Glutamatergic neuron (in vitro differentiated cells): ENCODE measurements around the gene ANKH. TPM values are rescaled to one million over a fixed set of nuclear protein-coding genes. Genes with fewer than 3 reads are reported as not detected.

ENCODE experiments used
- DNase-seq: peaks from one replicate; pipeline ENCODE4 v3.0.0; 2022
- H3K27ac Mint-ChIP-seq: one replicate; pipeline ENCODE4 v1.8.0; 2020; ENCODE audit warnings: mild to moderate bottlenecking, mixed read lengths, inconsistent platforms; ENCODE audit not compliant: unreplicated experiment
- H3K27me3 Mint-ChIP-seq: one replicate; pipeline ENCODE4 v1.8.0; 2020; ENCODE audit warnings: mild to moderate bottlenecking, moderate library complexity, mixed read lengths, inconsistent platforms; ENCODE audit not compliant: unreplicated experiment
- H3K36me3 Mint-ChIP-seq: one replicate; pipeline ENCODE4 v1.8.0; 2020; ENCODE audit warnings: mild to moderate bottlenecking, mixed read lengths, inconsistent platforms; ENCODE audit not compliant: unreplicated experiment
- H3K4me1 Mint-ChIP-seq: one replicate; pipeline ENCODE4 v1.8.0; 2020; ENCODE audit warnings: mild to moderate bottlenecking, low read depth, mixed read lengths, inconsistent platforms; ENCODE audit not compliant: unreplicated experiment
- H3K4me3 Mint-ChIP-seq: one replicate; pipeline ENCODE4 v1.8.0; 2020; ENCODE audit warnings: mild to moderate bottlenecking, mixed read lengths, inconsistent platforms; ENCODE audit not compliant: unreplicated experiment
- H3K9me3 Mint-ChIP-seq: one replicate; pipeline ENCODE4 v1.8.0; 2020; ENCODE audit warnings: mild to moderate bottlenecking, moderate library complexity, mixed read lengths, inconsistent platforms; ENCODE audit not compliant: unreplicated experiment
- total RNA-seq: library from RNA; stranded (reverse); fragmentation: NEBNext Ultra II Directional; extraction: Animal tissue kit (Norgen Biotek cat#: 25700); gene quantifications from one replicate; pipeline ENCODE4 v1.2.1, GENCODE V29; 2021; ENCODE audit not compliant: unreplicated experiment
- TF ChIP-seq, protein P1 (sequence below): fragments of 200-600 bp; sonication (generic); IDR thresholded peaks from one replicate; pipeline ENCODE4 v1.5.0; 2021; ENCODE audit not compliant: partially characterized antibody, unreplicated experiment

Gene ANKH
- total RNA-seq, 1 donor from 2014 or later: 83.3 TPM

DNA sequence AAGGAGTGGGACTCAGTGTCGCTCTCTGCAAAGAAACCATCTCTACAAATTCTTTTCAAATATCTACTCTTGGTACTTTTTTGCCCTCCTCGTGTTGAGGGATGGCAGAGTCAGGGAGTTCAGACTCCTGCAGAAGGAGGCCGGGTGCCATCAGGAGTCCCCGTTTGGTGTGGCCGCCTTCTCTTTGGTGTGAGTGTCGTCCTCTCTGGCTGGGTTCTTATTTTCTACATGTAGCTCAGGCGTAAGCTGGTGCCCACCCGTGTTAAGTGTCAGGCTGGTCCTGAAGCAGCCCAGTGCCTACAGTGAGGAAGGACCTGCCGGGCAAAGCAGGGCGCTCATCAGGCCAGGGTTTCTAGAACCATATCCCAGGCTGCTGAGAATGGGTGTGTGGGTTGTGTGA is 170.0 kb downstream of the ANKH start:
- H3K27me3 Mint-ChIP-seq: no peaks in the 10 kb centered on the region
- TF ChIP-seq, protein P1, sequence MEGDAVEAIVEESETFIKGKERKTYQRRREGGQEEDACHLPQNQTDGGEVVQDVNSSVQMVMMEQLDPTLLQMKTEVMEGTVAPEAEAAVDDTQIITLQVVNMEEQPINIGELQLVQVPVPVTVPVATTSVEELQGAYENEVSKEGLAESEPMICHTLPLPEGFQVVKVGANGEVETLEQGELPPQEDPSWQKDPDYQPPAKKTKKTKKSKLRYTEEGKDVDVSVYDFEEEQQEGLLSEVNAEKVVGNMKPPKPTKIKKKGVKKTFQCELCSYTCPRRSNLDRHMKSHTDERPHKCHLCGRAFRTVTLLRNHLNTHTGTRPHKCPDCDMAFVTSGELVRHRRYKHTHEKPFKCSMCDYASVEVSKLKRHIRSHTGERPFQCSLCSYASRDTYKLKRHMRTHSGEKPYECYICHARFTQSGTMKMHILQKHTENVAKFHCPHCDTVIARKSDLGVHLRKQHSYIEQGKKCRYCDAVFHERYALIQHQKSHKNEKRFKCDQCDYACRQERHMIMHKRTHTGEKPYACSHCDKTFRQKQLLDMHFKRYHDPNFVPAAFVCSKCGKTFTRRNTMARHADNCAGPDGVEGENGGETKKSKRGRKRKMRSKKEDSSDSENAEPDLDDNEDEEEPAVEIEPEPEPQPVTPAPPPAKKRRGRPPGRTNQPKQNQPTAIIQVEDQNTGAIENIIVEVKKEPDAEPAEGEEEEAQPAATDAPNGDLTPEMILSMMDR: no peak
- H3K4me1 Mint-ChIP-seq: peaks cover 6% of the 10 kb centered on the region
- no peaks in the 10 kb centered on the region for H3K36me3 Mint-ChIP-seq
- no peak overlapping the region for H3K27ac Mint-ChIP-seq
- H3K4me3 Mint-ChIP-seq: no peak overlapping the region
- no peak for DNase-seq
- H3K9me3 Mint-ChIP-seq: peaks cover 5% of the 10 kb centered on the region

DNA sequence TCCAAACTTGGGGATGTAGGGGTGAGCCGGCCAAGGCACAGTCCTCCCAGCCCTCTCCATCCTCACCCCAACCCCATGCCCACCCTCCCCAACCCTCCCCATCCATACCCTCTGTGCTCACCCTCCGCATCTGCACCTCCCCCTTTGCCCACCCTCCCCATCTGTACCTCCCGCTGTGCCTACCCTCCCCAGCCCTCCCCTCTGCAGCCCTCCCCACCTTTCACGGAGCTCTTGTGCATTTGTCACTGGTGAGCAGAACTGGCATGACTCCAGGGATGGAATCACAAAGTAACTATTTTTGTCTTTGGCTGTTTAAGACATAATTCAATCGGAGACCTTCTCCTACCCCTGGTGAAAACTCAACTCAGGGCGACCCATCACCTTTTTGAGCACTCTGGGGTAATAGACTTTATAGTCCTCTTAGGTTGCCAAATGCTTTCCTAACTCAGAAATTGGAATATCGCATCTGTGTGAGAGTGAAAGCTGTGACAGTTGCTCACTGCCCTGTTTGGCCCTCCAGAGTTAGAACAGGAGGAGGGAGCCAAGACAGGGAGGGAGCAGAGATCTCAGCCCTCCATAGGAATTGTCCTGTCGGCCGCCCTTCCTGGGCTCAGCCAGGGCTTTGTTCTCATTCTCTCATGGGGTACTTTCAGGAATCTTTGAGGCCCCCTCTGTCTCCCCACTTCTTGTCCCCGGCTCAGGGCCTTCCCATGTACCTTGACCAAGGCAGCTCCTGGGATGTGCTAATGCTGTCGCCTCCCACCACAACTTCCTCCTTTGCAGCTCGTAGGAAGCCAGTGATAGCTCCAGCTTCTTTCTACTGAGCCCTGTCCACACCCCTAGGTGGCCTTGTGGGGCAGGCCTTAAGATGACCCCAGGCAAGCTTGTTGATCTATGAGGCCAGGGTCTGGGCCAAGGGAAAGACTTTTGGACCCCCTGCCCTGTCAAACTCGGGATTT is 170.8 kb downstream of the ANKH start:
- TF ChIP-seq, protein P1: no peak
- H3K36me3 Mint-ChIP-seq: no peaks in the 10 kb centered on the region
- H3K27ac Mint-ChIP-seq: no peak overlapping the region

DNA sequence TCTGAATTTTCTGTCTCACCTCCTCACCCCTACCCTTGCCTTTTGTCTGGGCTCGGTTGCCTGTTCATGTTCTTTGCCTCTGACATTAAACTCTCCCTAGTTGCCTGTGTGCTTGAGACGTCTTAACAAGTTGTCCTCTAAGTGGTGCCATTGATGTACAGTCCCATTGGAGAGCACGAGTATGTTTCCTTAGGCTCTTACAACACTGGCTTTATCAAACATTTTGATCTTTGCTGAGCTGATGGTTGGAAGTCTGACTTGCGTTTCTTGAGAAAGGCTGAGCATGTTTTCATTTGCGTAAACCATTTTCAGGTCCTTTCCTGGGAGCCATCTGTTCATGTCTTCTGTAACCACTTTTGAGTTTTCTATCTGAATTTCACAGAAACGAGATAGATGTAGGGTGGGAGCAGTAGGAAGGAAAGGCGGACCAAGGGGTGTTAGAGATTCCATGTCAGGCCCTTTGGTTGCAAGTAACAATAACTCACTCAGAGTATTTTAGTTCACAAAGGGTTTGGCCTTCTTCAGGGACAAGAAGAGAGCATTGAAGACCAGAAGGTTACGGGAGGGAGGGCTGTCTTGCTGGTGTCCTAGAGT is 171.7 kb downstream of the ANKH start:
- Mint-ChIP-seq H3K27ac (no peak overlapping the region), H3K9me3 (peaks cover 5% of the 10 kb centered on the region), H3K27me3 (no peaks in the 10 kb centered on the region), H3K36me3 (no peaks in the 10 kb centered on the region), H3K4me3 (no peak overlapping the region), H3K4me1 (peaks cover 6% of the 10 kb centered on the region)
- no peak for DNase-seq
- TF ChIP-seq, protein P1: no peak

More for the DNA sequence above, 170.8 kb downstream of the ANKH start:
- no peak for DNase-seq
- Mint-ChIP-seq H3K27me3 (no peaks in the 10 kb centered on the region), H3K9me3 (peaks cover 5% of the 10 kb centered on the region), H3K4me3 (no peak overlapping the region), H3K4me1 (peaks cover 6% of the 10 kb centered on the region)

DNA sequence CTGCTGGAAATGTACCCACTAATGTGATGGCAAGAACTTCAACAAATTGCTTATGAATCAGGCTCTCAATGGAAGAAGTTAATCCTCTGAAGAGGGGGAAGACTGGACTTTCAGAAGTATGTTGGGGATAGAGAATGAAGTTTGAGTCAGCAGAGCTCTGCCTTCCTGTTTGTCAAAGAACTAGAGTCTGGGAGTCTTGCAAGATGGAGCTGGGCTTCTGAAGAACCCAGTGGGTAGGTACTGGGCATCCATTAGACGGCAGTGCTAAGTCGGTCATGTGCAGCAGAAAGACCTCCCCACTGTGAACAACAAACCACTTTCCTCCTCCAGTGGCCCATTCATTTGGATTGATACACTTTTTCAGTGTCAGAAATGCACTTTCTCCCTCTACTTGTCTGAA is 172.4 kb downstream of the ANKH start:
- H3K4me1 Mint-ChIP-seq: peaks cover 6% of the 10 kb centered on the region
- H3K27me3 Mint-ChIP-seq: no peaks in the 10 kb centered on the region
- no peaks in the 10 kb centered on the region for H3K36me3 Mint-ChIP-seq
- peaks cover 5% of the 10 kb centered on the region for H3K9me3 Mint-ChIP-seq
- H3K4me3 Mint-ChIP-seq: no peak overlapping the region
- no peak for DNase-seq
- TF ChIP-seq, protein P1: no peak
- H3K27ac Mint-ChIP-seq: no peak overlapping the region

- no peaks in the 10 kb centered on the region for H3K36me3 Mint-ChIP-seq
- peaks cover 5% of the 10 kb centered on the region for H3K9me3 Mint-ChIP-seq
- no peak overlapping the region for H3K27ac Mint-ChIP-seq
- DNase-seq: no peak
- no peak overlapping the region for H3K4me3 Mint-ChIP-seq
- peaks cover 7% of the 10 kb centered on the region for H3K4me1 Mint-ChIP-seq
- TF ChIP-seq, protein P1: no peak
- H3K27me3 Mint-ChIP-seq: no peaks in the 10 kb centered on the region
Observed at GRCh38 chr5:14698495-14698894, 173.1 kb downstream of the ANKH start.
